K562 (cell line): ENCODE results near the gene USHBP1. TPM values are rescaled to one million over a fixed set of nuclear protein-coding genes. Genes with fewer than 3 reads are reported as not detected.
A peak's percentile ranks its signal among the peaks of the same experiment; 100 is the strongest.

ENCODE experiments used
- CBFB ChIP-seq: sonication (generic); formaldehyde crosslinking; IDR thresholded peaks from 2 replicates; pipeline ENCODE4 v1.4.0; 2020; ENCODE audit warnings: mild to moderate bottlenecking, missing genetic modification reagents
- CREM ChIP-seq: IDR thresholded peaks from 2 replicates; pipeline ENCODE4 v1.6.1; 2014; ENCODE audit warnings: antibody characterized with exemption, low read depth
- CTBP1 ChIP-seq: fragments of 450-650 bp; IDR thresholded peaks from 2 replicates; pipeline ENCODE4 v1.6.1; 2016; ENCODE audit warnings: borderline replicate concordance
- CXXC5 ChIP-seq: fragments of 250-450 bp; sonication (Bioruptor Pico); IDR thresholded peaks from 2 replicates; pipeline ENCODE4 v1.8.0; 2022; ENCODE audit warnings: inconsistent platforms, mild to moderate bottlenecking, moderate library complexity
- ESRRA ChIP-seq: fragments of 450-650 bp; IDR thresholded peaks from 2 replicates; pipeline ENCODE4 v1.6.1; 2014; ENCODE audit warnings: low read depth, mild to moderate bottlenecking, moderate library complexity, borderline replicate concordance
- HDAC3 ChIP-seq: fragments of 450-650 bp; IDR thresholded peaks from 2 replicates; pipeline ENCODE4 v1.6.1; 2018; ENCODE audit warnings: borderline replicate concordance, mild to moderate bottlenecking, moderate library complexity; ENCODE audit not compliant: partially characterized antibody
- HNRNPH1 ChIP-seq: fragments of 200-400 bp; formaldehyde crosslinking; optimal IDR thresholded peaks from 2 replicates; pipeline ENCODE3; 2017; ENCODE audit warnings: low read depth, mild to moderate bottlenecking, low read length, moderate library complexity
- KDM1A ChIP-seq, 2 experiments: fragments of 450-650 bp; IDR thresholded peaks; 2 replicates each; pipeline ENCODE4 v1.6.1; 2016; ENCODE audit warnings: mild to moderate bottlenecking in 2 of 2
- MYC ChIP-seq, 2 experiments: fragments of 250-450 bp in 1 of 2; sonication (Bioruptor Pico) in 1 of 2; IDR thresholded peaks; 2 replicates each; pipeline versions ENCODE4 v1.5.1 to v1.6.1; 2012 to 2021; ENCODE audit warnings: low read depth in 2 of 2, borderline replicate concordance in 1 of 2, improper control_type of control experiment in 1 of 2, low read length in 1 of 2, mild to moderate bottlenecking in 1 of 2, moderate library complexity in 1 of 2
- NONO ChIP-seq, 2 experiments: fragments of 200-400 bp in 1 of 2; fragments of 450-650 bp in 1 of 2; formaldehyde crosslinking in 1 of 2; IDR thresholded peaks; 2 replicates each; pipeline ENCODE4 v1.6.1; 2017; ENCODE audit warnings: low read depth in 2 of 2, mild to moderate bottlenecking in 2 of 2, moderate library complexity in 2 of 2, low read length in 1 of 2
- RBFOX2 ChIP-seq: fragments of 200-400 bp; formaldehyde crosslinking; IDR thresholded peaks from 2 replicates; pipeline ENCODE4 v1.6.1; 2017; ENCODE audit warnings: low read depth, mild to moderate bottlenecking, low read length, moderate library complexity
- SAFB ChIP-seq: fragments of 200-400 bp; formaldehyde crosslinking; IDR thresholded peaks from 2 replicates; pipeline ENCODE4 v1.6.1; 2017; ENCODE audit warnings: low read depth, low read length, borderline replicate concordance
- SMARCA5 ChIP-seq: fragments of 450-650 bp; IDR thresholded peaks from 2 replicates; pipeline ENCODE4 v1.6.1; 2016
- THRAP3 ChIP-seq: fragments of 450-650 bp; IDR thresholded peaks from 2 replicates; pipeline ENCODE4 v1.6.1; 2016; ENCODE audit warnings: mild to moderate bottlenecking, inconsistent platforms, borderline replicate concordance
- ZBTB1 ChIP-seq: sonication (generic); formaldehyde crosslinking; IDR thresholded peaks from 2 replicates; pipeline ENCODE4 v1.8.1; 2023; ENCODE audit warnings: missing genetic modification reagents, low read depth, mild to moderate bottlenecking, borderline replicate concordance
- ZKSCAN3 ChIP-seq: fragments of 250-450 bp; sonication (Bioruptor Pico); IDR thresholded peaks from 2 replicates; pipeline ENCODE4 v1.4.0; 2020
- ZNF124 ChIP-seq: sonication (generic); formaldehyde crosslinking; IDR thresholded peaks from 2 replicates; pipeline ENCODE4 v1.8.1; 2022; ENCODE audit warnings: missing genetic modification reagents
- ZNF133 ChIP-seq: fragments of 250-450 bp; sonication (Bioruptor Pico); IDR thresholded peaks from 2 replicates; pipeline ENCODE4 v1.4.0; 2020; ENCODE audit warnings: mild to moderate bottlenecking
- ZNF583 ChIP-seq: fragments of 250-450 bp; sonication (Bioruptor Pico); IDR thresholded peaks from 2 replicates; pipeline ENCODE4 v1.4.0; 2020
- ZNF77 ChIP-seq: fragments of 250-450 bp; sonication (Bioruptor Pico); IDR thresholded peaks from 2 replicates; pipeline ENCODE4 v1.5.0; 2020
- polyA plus RNA-seq, 8 experiments: library from polyadenylated mRNA; depleted of rRNA in 4 of 8; stranded (reverse) in 5 of 8; unstranded in 3 of 8; fragments of >200 nt; fragmentation: Nextera tagmentation in 2 of 8; fragmentation: Illumina TruSeq in 1 of 8; extraction: Ambion mirVana in 2 of 8; extraction: Trizol in 1 of 8; gene quantifications; 2 replicates each; pipeline versions ENCODE4 v1.2.1 to v1.2.3, GENCODE V29; 2011 to 2014; ENCODE audit warnings: inconsistent platforms in 1 of 8, missing spikeins in 1 of 8
- total RNA-seq, 7 experiments: library from RNA; depleted of rRNA in 6 of 7; stranded (reverse); fragments of >200 nt in 6 of 7; fragmentation: Illumina TruSeq in 2 of 7; extraction: Trizol in 2 of 7; gene quantifications; 2 replicates each; pipeline versions ENCODE4 v1.2.1 to v1.2.3, GENCODE V29; 2011 to 2021; ENCODE audit warnings: low replicate concordance in 1 of 7
- TF ChIP-seq, protein P1 (sequence below): fragments of 450-650 bp; formaldehyde crosslinking; IDR thresholded peaks from 2 replicates; pipeline ENCODE4 v1.4.0; 2020; ENCODE audit warnings: mild to moderate bottlenecking, mixed read lengths
- TF ChIP-seq, protein P2 (sequence below): fragments of 200-800 bp; sonication (Bioruptor generic); IDR thresholded peaks from 2 replicates; pipeline ENCODE4 v1.6.1; 2017; ENCODE audit warnings: missing genetic modification characterization, missing compliant biosample characterization

USHBP1 gene
- total and polyA plus RNA-seq, 9 of the 15 experiments (the other 6 are each of a cell fraction or from before 2014, with no cell fraction given), result 0.03 to 0.10 (median 0.05) TPM; not detected in 5

DNA sequence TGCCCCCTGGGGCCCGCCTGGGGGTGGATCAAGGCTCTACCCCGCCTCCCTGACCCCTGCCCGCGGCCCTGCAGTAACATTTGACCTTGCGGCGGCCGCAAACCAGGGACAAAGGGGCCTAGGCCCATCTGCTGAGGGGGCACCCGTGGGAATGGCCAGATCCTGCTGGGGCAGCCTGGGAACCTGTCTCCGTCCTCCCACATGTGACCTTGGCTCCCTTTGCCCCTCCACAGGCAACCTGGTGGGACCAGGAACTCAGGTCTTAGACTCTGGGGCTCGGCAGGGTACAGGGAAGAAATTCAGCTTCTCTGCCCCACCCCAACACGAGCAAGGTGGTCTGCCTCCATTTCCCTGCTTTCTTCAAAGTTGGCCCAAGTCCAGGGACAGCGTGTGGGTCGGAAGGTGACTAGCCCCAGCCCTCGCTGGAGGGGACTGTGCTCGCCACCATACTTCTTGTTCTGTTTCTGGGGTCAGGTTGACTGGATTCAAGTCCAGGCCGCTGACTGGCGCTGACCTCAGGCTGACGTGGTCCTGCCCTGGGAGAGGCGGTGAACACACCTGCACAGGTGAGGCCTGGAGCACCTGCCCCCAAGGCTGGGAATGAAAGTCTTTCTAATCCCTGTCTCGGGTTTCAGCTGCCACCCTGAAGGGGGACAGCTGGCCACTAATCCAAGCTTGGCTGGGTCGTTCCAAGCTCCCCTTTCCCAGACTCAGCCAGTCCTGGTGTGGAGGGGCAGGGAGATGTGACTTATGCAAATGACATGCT lies 16.4 kb downstream of the USHBP1 start (continued):
- TF ChIP-seq CTBP1, result 0 out of 2 replicates have a peak, but pooled peaks have one; percentile 14
- TF ChIP-seq ZNF583, result no peak; the same call in 1 of the 2 replicates
- no peak for TF ChIP-seq THRAP3
- no peak for TF ChIP-seq SAFB
- no peak for TF ChIP-seq ZNF124
- no peak for TF ChIP-seq ZNF133
- TF ChIP-seq ESRRA, result peak; percentile 80
- no peak for TF ChIP-seq HDAC3
- TF ChIP-seq ZKSCAN3 (CRISPR knock-in tag), result no peak
- TF ChIP-seq SMARCA5, result no peak; the same call in 1 of the 2 replicates
- TF ChIP-seq KDM1A (IDR thresholded peaks at IDR 0.05), result no peak
- TF ChIP-seq CXXC5, result peak; percentile 53; the same call in 1 of the 2 replicates
- peak; percentile 6; the same call in 1 of the 2 replicates for TF ChIP-seq CREM
- TF ChIP-seq NONO (IDR thresholded peaks at IDR 0.05; ENCODE audit: low read depth in 2 of 2, low read length in 1 of 2), result no peak
- no peak for TF ChIP-seq ZNF77 (CRISPR knock-in tag)
- peak; percentile 46; the same call in 1 of the 2 replicates for TF ChIP-seq RBFOX2
- 0 out of 2 replicates have a peak, but pooled peaks have one; percentile 14 for TF ChIP-seq MYC (IDR thresholded peaks at IDR 0.05; ENCODE audit: low read depth, low read length)
- no peak for TF ChIP-seq MYC (CRISPR knock-in tag; IDR thresholded peaks at IDR 0.05; ENCODE audit: borderline replicate concordance, low read depth)
- peak; percentile 46; the same call in 1 of the 2 replicates for TF ChIP-seq CBFB
- no peak for TF ChIP-seq ZBTB1 (CRISPR knock-in tag)
- TF ChIP-seq, protein P1, sequence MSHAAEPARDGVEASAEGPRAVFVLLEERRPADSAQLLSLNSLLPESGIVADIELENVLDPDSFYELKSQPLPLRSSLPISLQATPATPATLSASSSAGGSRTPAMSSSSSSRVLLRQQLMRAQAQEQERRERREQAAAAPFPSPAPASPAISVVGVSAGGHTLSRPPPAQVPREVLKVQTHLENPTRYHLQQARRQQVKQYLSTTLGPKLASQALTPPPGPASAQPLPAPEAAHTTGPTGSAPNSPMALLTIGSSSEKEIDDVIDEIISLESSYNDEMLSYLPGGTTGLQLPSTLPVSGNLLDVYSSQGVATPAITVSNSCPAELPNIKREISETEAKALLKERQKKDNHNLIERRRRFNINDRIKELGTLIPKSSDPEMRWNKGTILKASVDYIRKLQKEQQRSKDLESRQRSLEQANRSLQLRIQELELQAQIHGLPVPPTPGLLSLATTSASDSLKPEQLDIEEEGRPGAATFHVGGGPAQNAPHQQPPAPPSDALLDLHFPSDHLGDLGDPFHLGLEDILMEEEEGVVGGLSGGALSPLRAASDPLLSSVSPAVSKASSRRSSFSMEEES, result no peak
- TF ChIP-seq, protein P2, sequence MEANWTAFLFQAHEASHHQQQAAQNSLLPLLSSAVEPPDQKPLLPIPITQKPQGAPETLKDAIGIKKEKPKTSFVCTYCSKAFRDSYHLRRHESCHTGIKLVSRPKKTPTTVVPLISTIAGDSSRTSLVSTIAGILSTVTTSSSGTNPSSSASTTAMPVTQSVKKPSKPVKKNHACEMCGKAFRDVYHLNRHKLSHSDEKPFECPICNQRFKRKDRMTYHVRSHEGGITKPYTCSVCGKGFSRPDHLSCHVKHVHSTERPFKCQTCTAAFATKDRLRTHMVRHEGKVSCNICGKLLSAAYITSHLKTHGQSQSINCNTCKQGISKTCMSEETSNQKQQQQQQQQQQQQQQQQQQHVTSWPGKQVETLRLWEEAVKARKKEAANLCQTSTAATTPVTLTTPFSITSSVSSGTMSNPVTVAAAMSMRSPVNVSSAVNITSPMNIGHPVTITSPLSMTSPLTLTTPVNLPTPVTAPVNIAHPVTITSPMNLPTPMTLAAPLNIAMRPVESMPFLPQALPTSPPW, result peak; percentile 54
- TF ChIP-seq HNRNPH1, result no peak
- TF ChIP-seq, all 486 proteins: peak for 22
